GM12892 (cell line): ENCODE measurements around the gene NADK2.

Source experiments
- POLR2A ChIP-seq: IDR thresholded peaks from 2 replicates; pipeline ENCODE4 v1.6.1; 2011; ENCODE audit warnings: low read depth, low read length, control low read depth
- TAF1 ChIP-seq: IDR thresholded peaks from 2 replicates; pipeline ENCODE4 v1.6.1; 2011; ENCODE audit warnings: low read depth, mild to moderate bottlenecking, control low read depth, low read length, borderline replicate concordance

- TF ChIP-seq TAF1, result no peak
- TF ChIP-seq POLR2A, result no peak
These were observed 81.1 kb downstream of the NADK2 start for GRCh38 chr5:36160617-36161016.
